A549 (cell line): ENCODE measurements around the gene SOX13. TPM values are rescaled to one million over a fixed set of nuclear protein-coding genes. Genes with fewer than 3 reads are reported as not detected.

ENCODE experiments used
- ATAC-seq, 2 experiments: fragments of 200-7000 bp in 1 of 2; fragments of >200 bp in 1 of 2; cut with Nextera tagmentation in 1 of 2; cut with Tn5 transposase in 1 of 2; 3 replicates each; pipeline versions ENCODE4 v1.8.0 to v1.9.1; 2018 to 2020; ENCODE audit warnings: mild to moderate bottlenecking in 1 of 2, moderate library complexity in 1 of 2
- CTCF ChIA-PET: fragments of 300-600 bp; sonication (Branson Sonifier 250); formaldehyde crosslinking; extraction: SDS; loops from one replicate; lab custom pipeline; 2021; ENCODE audit warnings: antibody characterized with exemption, inconsistent platforms; lab: Yijun Ruan, JAX
- POLR2A ChIA-PET: fragments of 350-600 bp; formaldehyde crosslinking; extraction: SDS; loops from one replicate; lab custom pipeline; 2021; ENCODE audit warnings: antibody characterized with exemption, inconsistent platforms; lab: Yijun Ruan, JAX
- DNase-seq, 2 experiments: peaks; one replicate each; pipeline versions ENCODE4 v3.0.0 to v3.0.0-alpha.2; 2011 to 2016; ENCODE audit warnings: low read depth in 1 of 2, low spot score in 1 of 2
- FAIRE-seq: peaks from 2 replicates; lab custom pipeline; 2011; peaks lifted over from hg19 to GRCh38; lab: Jason Lieb, UNC
- H3K27ac ChIP-seq, 2 experiments: fragments of >200 bp; sonication (Bioruptor Twin); formaldehyde crosslinking; 3 replicates each; pipeline ENCODE4 v1.5.1; 2016 to 2017
- H3K4me1 ChIP-seq: fragments of >200 bp; sonication (Bioruptor Twin); formaldehyde crosslinking; 3 replicates; pipeline ENCODE4 v1.6.1; 2016
- H3K4me2 ChIP-seq: fragments of >200 bp; sonication (Bioruptor Twin); formaldehyde crosslinking; 3 replicates; pipeline ENCODE4 v1.6.1; 2016
- H3K4me3 ChIP-seq: fragments of >200 bp; sonication (Bioruptor Twin); formaldehyde crosslinking; 3 replicates; pipeline ENCODE4 v1.5.1; 2016
- H3K9me3 ChIP-seq: fragments of >200 bp; sonication (Bioruptor Twin); formaldehyde crosslinking; 3 replicates; pipeline ENCODE4 v1.6.1; 2016
- BCL3 ChIP-seq: fragments of >200 bp; sonication (Bioruptor Twin); formaldehyde crosslinking; IDR thresholded peaks from 3 replicates; pipeline ENCODE4 v1.6.1; 2016
- CBX2 ChIP-seq: fragments of 200-600 bp; sonication (generic); IDR thresholded peaks from 2 replicates; pipeline ENCODE4 v1.6.1; 2016; ENCODE audit warnings: low read depth, mild to moderate bottlenecking, borderline replicate concordance
- CEBPB ChIP-seq, 2 experiments: fragments of >200 bp in 1 of 2; sonication (Bioruptor Twin) in 1 of 2; formaldehyde crosslinking in 1 of 2; IDR thresholded peaks; 2 replicates each; pipeline ENCODE4 v1.6.1; 2012 to 2016
- CHD4 ChIP-seq: fragments of 200-600 bp; sonication (generic); IDR thresholded peaks from 2 replicates; pipeline ENCODE4 v1.6.1; 2016; ENCODE audit warnings: antibody characterized with exemption, mild to moderate bottlenecking, borderline replicate concordance
- CTCF ChIP-seq: fragments of >200 bp; sonication (Bioruptor Twin); formaldehyde crosslinking; IDR thresholded peaks from 3 replicates; pipeline ENCODE4 v1.5.1; 2016
- EHF ChIP-seq: fragments of 250-450 bp; sonication (Bioruptor Pico); IDR thresholded peaks from 2 replicates; pipeline ENCODE4 v1.5.0; 2020; ENCODE audit warnings: mild to moderate bottlenecking
- EHMT2 ChIP-seq: fragments of 200-600 bp; sonication (generic); IDR thresholded peaks from 2 replicates; pipeline ENCODE4 v1.6.1; 2016; ENCODE audit warnings: antibody characterized with exemption, low read depth, mild to moderate bottlenecking, moderate library complexity
- ELK1 ChIP-seq: fragments of 150-350 bp; IDR thresholded peaks from 2 replicates; pipeline ENCODE4 v1.6.1; 2014; ENCODE audit warnings: low read depth, mild to moderate bottlenecking, low read length
- ESRRA ChIP-seq: fragments of 150-350 bp; IDR thresholded peaks from 2 replicates; pipeline ENCODE4 v1.6.1; 2014; ENCODE audit warnings: mild to moderate bottlenecking, low read length, borderline replicate concordance
- HOXB5 ChIP-seq: fragments of 250-450 bp; sonication (Bioruptor Pico); IDR thresholded peaks from 2 replicates; pipeline ENCODE4 v1.5.0; 2020; ENCODE audit warnings: mild to moderate bottlenecking, moderate library complexity
- JUN ChIP-seq, 2 experiments: fragments of >200 bp; sonication (Bioruptor Twin); formaldehyde crosslinking; IDR thresholded peaks; 2 replicates in 1 of 2; 3 replicates in 1 of 2; pipeline ENCODE4 v1.6.1; 2016 to 2017
- KDM1A ChIP-seq: fragments of 200-600 bp; sonication (generic); IDR thresholded peaks from 2 replicates; pipeline ENCODE4 v1.6.1; 2016; ENCODE audit warnings: low read depth, mild to moderate bottlenecking
- KDM5A ChIP-seq: fragments of 200-600 bp; sonication (generic); IDR thresholded peaks from 2 replicates; pipeline ENCODE4 v1.6.1; 2016; ENCODE audit warnings: antibody characterized with exemption, mild to moderate bottlenecking
- MYC ChIP-seq: IDR thresholded peaks from 2 replicates; pipeline ENCODE4 v1.6.1; 2012; ENCODE audit warnings: mild to moderate bottlenecking, inconsistent platforms, low read length, improper control_type of control experiment, borderline replicate concordance
- NFE2L2 ChIP-seq: fragments of 150-350 bp; conservative IDR thresholded peaks from 2 replicates; pipeline ENCODE4 v1.6.1; 2014; ENCODE audit warnings: low read length
- NPAS2 ChIP-seq: fragments of 250-450 bp; sonication (Bioruptor Pico); IDR thresholded peaks from 2 replicates; pipeline ENCODE4 v1.8.0; 2022; ENCODE audit warnings: mild to moderate bottlenecking, moderate library complexity, borderline replicate concordance
- PBX3 ChIP-seq: IDR thresholded peaks from 2 replicates; pipeline ENCODE4 v1.6.1; 2012
- POLR2AphosphoS2 ChIP-seq: conservative IDR thresholded peaks from 2 replicates; pipeline ENCODE4 v1.6.1; 2012; ENCODE audit warnings: low read length, improper control_type of control experiment, inconsistent platforms
- RAD21 ChIP-seq, 2 experiments: fragments of >200 bp in 1 of 2; sonication (Bioruptor Twin) in 1 of 2; formaldehyde crosslinking in 1 of 2; IDR thresholded peaks in 1 of 2; conservative IDR thresholded peaks in 1 of 2; 2 replicates in 1 of 2; 3 replicates in 1 of 2; pipeline ENCODE4 v1.6.1; 2012 to 2018; ENCODE audit warnings: inconsistent platforms in 1 of 2
- RNF2 ChIP-seq: fragments of 200-600 bp; sonication (generic); IDR thresholded peaks from 2 replicates; pipeline ENCODE4 v1.6.1; 2016; ENCODE audit warnings: low read depth, mild to moderate bottlenecking, antibody characterized with exemption, moderate library complexity, borderline replicate concordance
- SMC3 ChIP-seq: fragments of >200 bp; sonication (Bioruptor Twin); formaldehyde crosslinking; IDR thresholded peaks from 3 replicates; pipeline ENCODE4 v1.6.1; 2018; ENCODE audit warnings: inconsistent platforms
- TFCP2L1 ChIP-seq: fragments of 250-450 bp; sonication (Bioruptor Pico); IDR thresholded peaks from 2 replicates; pipeline ENCODE4 v1.5.0; 2021; ENCODE audit warnings: mild to moderate bottlenecking
- ZC3H11A ChIP-seq: fragments of 450-650 bp; IDR thresholded peaks from 2 replicates; pipeline ENCODE4 v1.6.1; 2014; ENCODE audit warnings: antibody characterized with exemption, mild to moderate bottlenecking
- ZFP36 ChIP-seq: fragments of 450-650 bp; IDR thresholded peaks from 2 replicates; pipeline ENCODE4 v1.6.1; 2014; ENCODE audit warnings: borderline replicate concordance; ENCODE audit not compliant: partially characterized antibody
- ZNF302 ChIP-seq: fragments of 250-450 bp; sonication (Bioruptor Pico); IDR thresholded peaks from 2 replicates; pipeline ENCODE4 v1.9.0; 2021; ENCODE audit warnings: inconsistent platforms, mild to moderate bottlenecking, moderate library complexity
- WGBS: methylation state at CpG from one replicate; pipeline ENCODE4 v1.1.6; 2017; ENCODE audit errors: missing lambda C conversion rate; 5-methylcytosine and 5-hydroxymethylcytosine counted together
- polyA plus RNA-seq, 4 experiments: library from polyadenylated mRNA; depleted of rRNA in 3 of 4; stranded (reverse); fragments of >200 nt; fragmentation: RNase III in 1 of 4; extraction: RNeasy Plus Mini Kit Qiagen cat#74134 plus additional on column Dnase treatment in 1 of 4; gene quantifications; 2 replicates in 3 of 4; 3 replicates in 1 of 4; pipeline ENCODE4 v1.2.3, GENCODE V29; 2011 to 2017

The SOX13 gene
- polyA plus RNA-seq, 2 of the 4 experiments (the other 2 are of a cell fraction), result 6.8 to 9.8 TPM

- WGBS, result 80% methylated on average over 6 of the region's 7 CpGs
- POLR2A ChIA-PET, result no interaction called here
- Histone ChIP-seq H3K4me1 (peaks cover 9% of the 10 kb centered on the region; the same call in 2 of the 3 replicates), H3K4me2 (no peak overlapping the region), H3K9me3 (no peaks in the 10 kb centered on the region), H3K27ac (no peak overlapping the region), H3K4me3 (no peak overlapping the region)
- no peak for TF ChIP-seq RAD21 (conservative IDR thresholded peaks at IDR 0.05 in 1 of 2, IDR thresholded peaks at IDR 0.05 in 1 of 2)
- TF ChIP-seq NFE2L2, result no peak
- no peak for TF ChIP-seq PBX3
- TF ChIP-seq ZFP36, result no peak
- TF ChIP-seq SMC3, result no peak
- TF ChIP-seq JUN (IDR thresholded peaks at IDR 0.05), result no peak
- no peak for TF ChIP-seq ZC3H11A
- TF ChIP-seq TFCP2L1 (CRISPR knock-in tag), result no peak
- no peak for TF ChIP-seq CTCF
- no peak for TF ChIP-seq EHMT2
- TF ChIP-seq HOXB5 (CRISPR knock-in tag), result no peak
- FAIRE-seq (no peak), DNase-seq (no peak), ATAC-seq (no peak)
- CTCF ChIA-PET, result no interaction called here
Observed at GRCh38 chr1:204146965-204147364, 74.0 kb downstream of the SOX13 start.

GRCh38 chr1:204147406-204148383, 74.8 kb downstream of the SOX13 start:
- no peak overlapping the region for H3K4me3 ChIP-seq
- H3K9me3 ChIP-seq, result no peaks in the 10 kb centered on the region
- H3K4me2 ChIP-seq, result no peak overlapping the region
- CTCF ChIA-PET, result interaction anchor here (1.5 kb wide), 1 partner anchor 9 kb away, joined by 4 read pairs; no protein-coding TSS in a partner anchor
- WGBS, result 73% methylated on average over 13 of the region's 13 CpGs
- no peak overlapping the region for H3K27ac ChIP-seq
- POLR2A ChIA-PET, result no interaction called here
- TF ChIP-seq POLR2AphosphoS2 (no peak), ZC3H11A (no peak), NPAS2 (CRISPR knock-in tag) (no peak), MYC (no peak), CEBPB (IDR thresholded peaks at IDR 0.05) (no peak)
- ATAC-seq (no peak), DNase-seq (no peak), FAIRE-seq (no peak)
- H3K4me1 ChIP-seq, result peaks cover 14% of the 10 kb centered on the region

- CTCF ChIA-PET, result interaction anchor here (3.3 to 6.2 kb wide), 2 partner anchors 14 to 20 kb away, joined by 24 to 62 read pairs; no protein-coding TSS in a partner anchor
- WGBS, result 83% methylated on average over 2 of the region's 2 CpGs
- no peak for FAIRE-seq
- TF ChIP-seq KDM1A (no peak), BCL3 (no peak), EHF (CRISPR knock-in tag) (no peak), CHD4 (no peak), ESRRA (no peak), RNF2 (no peak), CBX2 (no peak), NFE2L2 (no peak), KDM5A (no peak), ZFP36 (no peak), ELK1 (no peak), ZNF302 (CRISPR knock-in tag) (no peak), TFCP2L1 (CRISPR knock-in tag) (no peak)
Observed at GRCh38 chr1:204149107-204149506, 76.2 kb downstream of the SOX13 start.

More at GRCh38 chr1:204149107-204149506, 76.2 kb downstream of the SOX13 start:
- peak overlapping the region in 1 of 2 experiments; percentile 17; a peak in 1 of 6 replicates for H3K27ac ChIP-seq
- ATAC-seq (no peak), DNase-seq (no peak)
- peaks cover 16% of the 10 kb centered on the region for H3K4me1 ChIP-seq
- H3K4me2 ChIP-seq, result no peak overlapping the region
- POLR2A ChIA-PET, result no interaction called here
- no peak overlapping the region for H3K4me3 ChIP-seq
- no peaks in the 10 kb centered on the region for H3K9me3 ChIP-seq
